WTC11 (cell line): ENCODE data around the gene NDUFA3.

ENCODE experiments used
- CREM ChIP-seq: sonication (generic); formaldehyde crosslinking; IDR thresholded peaks from 2 replicates; pipeline ENCODE4 v1.8.1; 2022; ENCODE audit warnings: mild to moderate bottlenecking, missing genetic modification reagents, moderate library complexity
- CTCF ChIP-seq: fragments of 200-600 bp; IDR thresholded peaks from 2 replicates; pipeline ENCODE4 v1.8.0; 2022; ENCODE audit warnings: antibody characterized with exemption
- HMGA2 ChIP-seq: fragments of 250-450 bp; sonication (Bioruptor Pico); IDR thresholded peaks from 2 replicates; pipeline ENCODE4 v1.4.0; 2021; ENCODE audit warnings: mild to moderate bottlenecking, moderate library complexity
- HMGXB4 ChIP-seq: sonication (generic); formaldehyde crosslinking; IDR thresholded peaks from 2 replicates; pipeline ENCODE4 v1.8.1; 2023; ENCODE audit warnings: mild to moderate bottlenecking, moderate library complexity, missing genetic modification reagents
- MAX ChIP-seq: sonication (generic); formaldehyde crosslinking; IDR thresholded peaks from 2 replicates; pipeline ENCODE4 v1.8.0; 2022; ENCODE audit warnings: mild to moderate bottlenecking, missing genetic modification reagents
- NFYB ChIP-seq: sonication (generic); formaldehyde crosslinking; conservative IDR thresholded peaks from 2 replicates; pipeline ENCODE4 v1.8.0; 2022; ENCODE audit warnings: low read depth, missing genetic modification reagents
- TCF7 ChIP-seq: sonication (generic); formaldehyde crosslinking; IDR thresholded peaks from 2 replicates; pipeline ENCODE4 v1.8.0; 2022; ENCODE audit warnings: mild to moderate bottlenecking, low read depth, missing genetic modification reagents, moderate library complexity
- USF2 ChIP-seq: sonication (generic); formaldehyde crosslinking; IDR thresholded peaks from 2 replicates; pipeline ENCODE4 v1.8.1; 2023; ENCODE audit warnings: mild to moderate bottlenecking, missing genetic modification reagents, moderate library complexity
- ZNF281 ChIP-seq: sonication (generic); formaldehyde crosslinking; IDR thresholded peaks from 2 replicates; pipeline ENCODE4 v1.8.0; 2023; ENCODE audit warnings: mild to moderate bottlenecking, missing genetic modification reagents
- ZNF512 ChIP-seq: sonication (generic); formaldehyde crosslinking; IDR thresholded peaks from 2 replicates; pipeline ENCODE4 v1.8.1; 2022; ENCODE audit warnings: missing genetic modification reagents, borderline replicate concordance

GRCh38 chr19:54148158-54148557 lies 45.5 kb downstream of the NDUFA3 start:
- TF ChIP-seq CTCF (no peak), USF2 (no peak), MAX (no peak), ZNF281 (no peak), NFYB (CRISPR knock-in tag) (no peak), HMGA2 (CRISPR knock-in tag) (no peak), HMGXB4 (CRISPR knock-in tag) (no peak), TCF7 (CRISPR knock-in tag) (no peak), ZNF512 (CRISPR knock-in tag) (no peak), CREM (CRISPR knock-in tag) (no peak)
